HepG2 (cell line): Measurements from ENCODE around the gene FOXN3. TPM values are rescaled to one million over a fixed set of nuclear protein-coding genes. Genes with fewer than 3 reads are reported as not detected.

Experiments used
- ATAC-seq: fragments of 200-7000 bp; cut with Tn5 transposase; 3 replicates; pipeline ENCODE4 v1.9.1; 2020; ENCODE audit warnings: mild to moderate bottlenecking, moderate library complexity
- BruUV-seq: library from RNA; stranded (reverse); fragments of 400-500 nt; replicated peaks from 2 replicates; lab custom pipeline; 2021; lab: Mats Ljungman, UMichigan
- CTCF ChIA-PET: fragments of 300-600 bp; formaldehyde crosslinking; extraction: SDS; loops from one replicate; lab custom pipeline; 2021; ENCODE audit warnings: low total read pairs, inconsistent platforms, low intra/inter-chr PET ratio; lab: Yijun Ruan, JAX
- POLR2A ChIA-PET: fragments of 350-600 bp; sonication (Branson Sonifier 250); formaldehyde crosslinking; loops from one replicate; lab custom pipeline; 2020; ENCODE audit warnings: antibody characterized with exemption, inconsistent platforms; lab: Yijun Ruan, JAX
- DNase-seq: peaks from one replicate; pipeline ENCODE4 v3.0.0-alpha.2; 2015; ENCODE audit warnings: low spot score
- FAIRE-seq: peaks from 3 replicates; lab custom pipeline; 2011; peaks lifted over from hg19 to GRCh38; lab: Jason Lieb, UNC
- H2AFZ ChIP-seq: one replicate; pipeline ENCODE4 v1.6.1; 2011; ENCODE audit warnings: low read length, inconsistent platforms
- H3K27ac ChIP-seq: fragments of 300-600 bp; 3 replicates; pipeline ENCODE4 v1.8.0; 2011; ENCODE audit warnings: mixed run types, mild to moderate bottlenecking, mixed read lengths, low read length, inconsistent platforms; ENCODE audit not compliant: insufficient read depth; ENCODE audit errors: extremely low read length
- H3K27me3 ChIP-seq, 2 experiments: fragments of 200-600 bp in 1 of 2; 2 replicates in 1 of 2; 3 replicates in 1 of 2; pipeline versions ENCODE4 v1.6.0 to v1.8.0; 2011; ENCODE audit warnings: low read length in 2 of 2, mild to moderate bottlenecking in 2 of 2, moderate library complexity in 2 of 2, inconsistent platforms in 1 of 2; ENCODE audit not compliant: insufficient read depth in 2 of 2, control insufficient read depth in 1 of 2
- H3K36me3 ChIP-seq, 2 experiments: fragments of 200-600 bp in 1 of 2; replicated peaks in 1 of 2; 2 replicates in 1 of 2; 3 replicates in 1 of 2; pipeline versions ENCODE4 v1.5.1 to v1.8.0; 2011; ENCODE audit warnings: low read length in 2 of 2, inconsistent platforms in 1 of 2; ENCODE audit not compliant: insufficient read depth in 2 of 2, control insufficient read depth in 1 of 2
- H3K4me1 ChIP-seq: 2 replicates; pipeline ENCODE4 v1.5.1; 2012; ENCODE audit warnings: low read length, inconsistent platforms; ENCODE audit not compliant: insufficient read depth
- H3K4me2 ChIP-seq: 2 replicates; pipeline ENCODE4 v1.6.0; 2011; ENCODE audit warnings: low read depth, low read length, inconsistent platforms
- H3K4me3 ChIP-seq, 3 experiments: fragments of 200-600 bp in 1 of 3; sonication (generic), shearing (Covaris generic) in 1 of 3; replicated peaks in 1 of 3; 2 replicates each; pipeline ENCODE4 v1.5.1; 2011 to 2016; ENCODE audit warnings: low read length in 3 of 3, inconsistent platforms in 2 of 3, low read depth in 2 of 3, mild to moderate bottlenecking in 2 of 3, control low read depth in 1 of 3, mixed read lengths in 1 of 3; ENCODE audit not compliant: insufficient read depth in 1 of 3
- H3K79me2 ChIP-seq: one replicate; pipeline ENCODE4 v1.6.1; 2011; ENCODE audit warnings: low read length, inconsistent platforms; ENCODE audit not compliant: insufficient read depth
- H3K9ac ChIP-seq: 2 replicates; pipeline ENCODE4 v1.6.0; 2011; ENCODE audit warnings: mild to moderate bottlenecking, low read depth, low read length, inconsistent platforms; ENCODE audit not compliant: insufficient read depth
- H3K9me3 ChIP-seq: 2 replicates; pipeline ENCODE4 v1.5.1; 2012; ENCODE audit warnings: mild to moderate bottlenecking, low read length
- H4K20me1 ChIP-seq: 2 replicates; pipeline ENCODE4 v1.6.0; 2011; ENCODE audit warnings: inconsistent platforms, mild to moderate bottlenecking, low read length, moderate library complexity; ENCODE audit not compliant: insufficient read depth
- JARID2 ChIP-seq: sonication (generic); formaldehyde crosslinking; IDR thresholded peaks from 2 replicates; pipeline ENCODE4 v1.8.1; 2023; ENCODE audit warnings: missing genetic modification reagents, inconsistent platforms; ENCODE audit not compliant: insufficient replicate concordance
- KAT2B ChIP-seq: fragments of 150-350 bp; IDR thresholded peaks from 2 replicates; pipeline ENCODE4 v1.6.1; 2014; ENCODE audit warnings: low read depth, low read length, borderline replicate concordance
- MTF1 ChIP-seq: sonication (generic); formaldehyde crosslinking; IDR thresholded peaks from 2 replicates; pipeline ENCODE4 v1.5.0; 2020; ENCODE audit warnings: missing genetic modification reagents
- PTBP1 ChIP-seq: fragments of 200-400 bp; formaldehyde crosslinking; IDR thresholded peaks from 2 replicates; pipeline ENCODE4 v1.6.1; 2018; ENCODE audit warnings: low read length, low read depth; ENCODE audit not compliant: poor library complexity, severe bottlenecking
- RFX1 ChIP-seq: fragments of 450-650 bp; IDR thresholded peaks from 2 replicates; pipeline ENCODE4 v1.6.1; 2017
- RFX3 ChIP-seq: IDR thresholded peaks from 2 replicates; pipeline ENCODE4 v1.6.1; 2016; ENCODE audit warnings: missing biosample characterization, missing genetic modification reagents
- SAFB2 ChIP-seq: sonication (generic); formaldehyde crosslinking; IDR thresholded peaks from 2 replicates; pipeline ENCODE4 v1.5.1; 2020; ENCODE audit warnings: missing genetic modification reagents, low read depth, mild to moderate bottlenecking, borderline replicate concordance
- TARDBP ChIP-seq: sonication (generic); formaldehyde crosslinking; IDR thresholded peaks from 2 replicates; pipeline ENCODE4 v1.8.0; 2022; ENCODE audit warnings: mild to moderate bottlenecking, missing genetic modification reagents
- ZBTB38 ChIP-seq: sonication (generic); formaldehyde crosslinking; IDR thresholded peaks from 2 replicates; pipeline ENCODE4 v1.5.1; 2020; ENCODE audit warnings: mild to moderate bottlenecking, missing genetic modification reagents
- ZFP36L1 ChIP-seq: sonication (generic); formaldehyde crosslinking; IDR thresholded peaks from 2 replicates; pipeline ENCODE4 v1.8.0; 2022; ENCODE audit warnings: mild to moderate bottlenecking, missing genetic modification reagents, moderate library complexity
- ZFP36L2 ChIP-seq: sonication (generic); formaldehyde crosslinking; IDR thresholded peaks from 2 replicates; pipeline ENCODE4 v1.4.0; 2020; ENCODE audit warnings: missing genetic modification reagents
- ZNF547 ChIP-seq: sonication (generic); formaldehyde crosslinking; IDR thresholded peaks from 2 replicates; pipeline ENCODE4 v1.5.1; 2020; ENCODE audit warnings: mild to moderate bottlenecking, missing genetic modification reagents
- WGBS: methylation state at CpG from one replicate; pipeline ENCODE4 v1.1.6; 2017; ENCODE audit warnings: low lambda C conversion rate; 5-methylcytosine and 5-hydroxymethylcytosine counted together
- in situ Hi-C: cut with HindIII; loops from 2 replicates; pipeline ENCODE4 v1.10.0; 2017; ENCODE audit warnings: low pct_unique_long_range_greater_than_20kb; ENCODE audit not compliant: extremely low pct_ligation_motif_present
- intact Hi-C: fragments of 100-400 bp; cut with micrococcal nuclease; formaldehyde crosslinking; loops from one replicate; pipeline ENCODE4 v1.10.0; 2022; ENCODE audit not compliant: unreplicated experiment
- polyA plus RNA-seq, 8 experiments: library from polyadenylated mRNA; depleted of rRNA in 3 of 8; stranded (reverse) in 7 of 8; unstranded in 1 of 8; fragments of >200 nt; fragmentation: Illumina TruSeq in 4 of 8; extraction: Trizol in 4 of 8; gene quantifications; 2 replicates each; pipeline versions ENCODE4 v1.2.1 to v1.2.3, GENCODE V29; 2011 to 2016; ENCODE audit warnings: low read depth in 4 of 8, missing spikeins in 1 of 8, mixed read lengths in 1 of 8; ENCODE audit not compliant: insufficient read depth in 1 of 8
- total RNA-seq, 5 experiments: library from RNA; depleted of rRNA; stranded (reverse); fragments of >200 nt; fragmentation: Illumina TruSeq; extraction: Trizol; gene quantifications; 2 replicates each; pipeline ENCODE4 v1.2.3, GENCODE V29; 2016; ENCODE audit warnings: low read depth in 1 of 5
- TF ChIP-seq, protein P1 (sequence below): sonication (generic); formaldehyde crosslinking; IDR thresholded peaks from 2 replicates; pipeline ENCODE4 v1.5.0; 2020; ENCODE audit warnings: mild to moderate bottlenecking, missing genetic modification reagents, moderate library complexity
- TF ChIP-seq, protein P2 (sequence below): sonication (generic); formaldehyde crosslinking; IDR thresholded peaks from 2 replicates; pipeline ENCODE4 v1.9.0; 2021; ENCODE audit warnings: missing genetic modification reagents, borderline replicate concordance

FOXN3 gene
- total and polyA plus RNA-seq, 2 of the 13 experiments (the other 11 are each of a cell fraction or from before 2014, with no cell fraction given): 32.4 to 70.2 TPM

DNA sequence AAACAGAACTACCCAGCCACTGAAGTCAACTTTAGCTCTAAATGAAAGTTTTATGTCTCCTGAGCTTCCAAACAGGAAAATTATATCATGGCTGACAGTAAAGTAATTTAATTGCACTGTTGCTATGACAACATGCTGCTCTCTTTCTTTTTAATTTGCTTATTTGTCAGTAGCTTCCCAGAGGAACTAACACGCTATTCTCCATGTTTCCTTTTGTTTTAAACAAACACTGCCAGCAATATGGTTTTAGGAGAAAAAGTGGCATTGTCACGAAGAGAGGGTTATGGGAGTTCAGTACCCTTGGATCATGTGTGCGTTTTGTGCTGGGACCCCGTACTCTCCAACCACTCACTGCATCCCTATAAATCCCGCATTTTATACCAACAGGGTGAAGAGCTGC, 1.9 kb downstream of the FOXN3 start:
- no peak overlapping the region for H2AFZ ChIP-seq
- ATAC-seq: no peak
- H4K20me1 ChIP-seq: peaks cover 7% of the 10 kb centered on the region; the same call in 1 of the 2 replicates
- in situ Hi-C loops: loop anchor here (5.0 to 25.0 kb wide), 2 partner anchors 373 to 497 kb away; no protein-coding TSS in a partner anchor
- H3K9ac ChIP-seq: peak overlapping the region; percentile 72
- POLR2A ChIA-PET: interaction anchor here (0.7 to 2.3 kb wide), 6 partner anchors 8 to 374 kb away, joined by 3 to 28 read pairs (median 8); no protein-coding TSS in a partner anchor
- H3K27ac ChIP-seq: peak overlapping the region; percentile 84
- peak overlapping the region; percentile 74 to 93 (median 87) for H3K4me3 ChIP-seq
- WGBS: 71% methylated on average over 5 of the region's 5 CpGs
- H3K79me2 ChIP-seq: peaks cover 63% of the 10 kb centered on the region
- H3K9me3 ChIP-seq: no peaks in the 10 kb centered on the region
- H3K27me3 ChIP-seq: no peaks in the 10 kb centered on the region
- H3K4me1 ChIP-seq: peaks cover 80% of the 10 kb centered on the region
- TF ChIP-seq SAFB2 (CRISPR knock-in tag) (no peak), MTF1 (no peak), KAT2B (no peak), RFX1 (peak; percentile 47; the same call in 1 of the 2 replicates), ZFP36L2 (CRISPR knock-in tag) (no peak), PTBP1 (no peak), RFX3 (CRISPR knock-in tag) (peak; percentile 56; the same call in 1 of the 2 replicates), ZBTB38 (CRISPR knock-in tag) (no peak), JARID2 (CRISPR knock-in tag) (no peak), ZFP36L1 (CRISPR knock-in tag) (0 out of 2 replicates have a peak, but pooled peaks have one; percentile 42), TARDBP (CRISPR knock-in tag) (no peak), ZNF547 (CRISPR knock-in tag) (no peak)
- TF ChIP-seq, protein P1, sequence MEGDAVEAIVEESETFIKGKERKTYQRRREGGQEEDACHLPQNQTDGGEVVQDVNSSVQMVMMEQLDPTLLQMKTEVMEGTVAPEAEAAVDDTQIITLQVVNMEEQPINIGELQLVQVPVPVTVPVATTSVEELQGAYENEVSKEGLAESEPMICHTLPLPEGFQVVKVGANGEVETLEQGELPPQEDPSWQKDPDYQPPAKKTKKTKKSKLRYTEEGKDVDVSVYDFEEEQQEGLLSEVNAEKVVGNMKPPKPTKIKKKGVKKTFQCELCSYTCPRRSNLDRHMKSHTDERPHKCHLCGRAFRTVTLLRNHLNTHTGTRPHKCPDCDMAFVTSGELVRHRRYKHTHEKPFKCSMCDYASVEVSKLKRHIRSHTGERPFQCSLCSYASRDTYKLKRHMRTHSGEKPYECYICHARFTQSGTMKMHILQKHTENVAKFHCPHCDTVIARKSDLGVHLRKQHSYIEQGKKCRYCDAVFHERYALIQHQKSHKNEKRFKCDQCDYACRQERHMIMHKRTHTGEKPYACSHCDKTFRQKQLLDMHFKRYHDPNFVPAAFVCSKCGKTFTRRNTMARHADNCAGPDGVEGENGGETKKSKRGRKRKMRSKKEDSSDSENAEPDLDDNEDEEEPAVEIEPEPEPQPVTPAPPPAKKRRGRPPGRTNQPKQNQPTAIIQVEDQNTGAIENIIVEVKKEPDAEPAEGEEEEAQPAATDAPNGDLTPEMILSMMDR (CRISPR knock-in tag): no peak
- TF ChIP-seq, protein P2, sequence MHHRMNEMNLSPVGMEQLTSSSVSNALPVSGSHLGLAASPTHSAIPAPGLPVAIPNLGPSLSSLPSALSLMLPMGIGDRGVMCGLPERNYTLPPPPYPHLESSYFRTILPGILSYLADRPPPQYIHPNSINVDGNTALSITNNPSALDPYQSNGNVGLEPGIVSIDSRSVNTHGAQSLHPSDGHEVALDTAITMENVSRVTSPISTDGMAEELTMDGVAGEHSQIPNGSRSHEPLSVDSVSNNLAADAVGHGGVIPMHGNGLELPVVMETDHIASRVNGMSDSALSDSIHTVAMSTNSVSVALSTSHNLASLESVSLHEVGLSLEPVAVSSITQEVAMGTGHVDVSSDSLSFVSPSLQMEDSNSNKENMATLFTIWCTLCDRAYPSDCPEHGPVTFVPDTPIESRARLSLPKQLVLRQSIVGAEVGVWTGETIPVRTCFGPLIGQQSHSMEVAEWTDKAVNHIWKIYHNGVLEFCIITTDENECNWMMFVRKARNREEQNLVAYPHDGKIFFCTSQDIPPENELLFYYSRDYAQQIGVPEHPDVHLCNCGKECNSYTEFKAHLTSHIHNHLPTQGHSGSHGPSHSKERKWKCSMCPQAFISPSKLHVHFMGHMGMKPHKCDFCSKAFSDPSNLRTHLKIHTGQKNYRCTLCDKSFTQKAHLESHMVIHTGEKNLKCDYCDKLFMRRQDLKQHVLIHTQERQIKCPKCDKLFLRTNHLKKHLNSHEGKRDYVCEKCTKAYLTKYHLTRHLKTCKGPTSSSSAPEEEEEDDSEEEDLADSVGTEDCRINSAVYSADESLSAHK (CRISPR knock-in tag): no peak
- CTCF ChIA-PET: no interaction called here
- peaks cover 14 to 18% of the 10 kb centered on the region in 2 experiments for H3K36me3 ChIP-seq
- DNase-seq: no peak
- no peak for FAIRE-seq
- intact Hi-C loops: loop anchor here (5.0 to 10.0 kb wide), 8 partner anchors 48 to 497 kb away; no protein-coding TSS in a partner anchor
- H3K4me2 ChIP-seq: peak overlapping the region; percentile 88
- no TSS peak for BruUV-seq
